WTC11 (cell line): ENCODE measurements around the gene LRCH4. TPM values are rescaled to one million over a fixed set of nuclear protein-coding genes. Genes with fewer than 3 reads are reported as not detected.

Source experiments
- ATAC-seq: fragments of 200-7000 bp; cut with Tn5 transposase; 2 replicates; pipeline ENCODE4 v1.10.0; 2021; ENCODE audit warnings: mild to moderate bottlenecking, moderate library complexity
- CTCF ChIA-PET: fragments of 300-600 bp; sonication (Branson Sonifier 250); formaldehyde crosslinking; loops from one replicate; lab custom pipeline; 2021; ENCODE audit warnings: antibody characterized with exemption; lab: Charles Lee
- POLR2A ChIA-PET: fragments of 350-600 bp; sonication (Branson Sonifier 250); formaldehyde crosslinking; loops from one replicate; lab custom pipeline; 2021; ENCODE audit warnings: antibody characterized with exemption; lab: Charles Lee
- DNase-seq: peaks from one replicate; pipeline ENCODE4 v3.0.0; 2021; ENCODE audit warnings: low spot score
- H3K27ac Mint-ChIP-seq: 2 replicates; pipeline ENCODE4 v1.8.0; 2021; ENCODE audit warnings: mixed read lengths
- H3K27me3 Mint-ChIP-seq: 2 replicates; pipeline ENCODE4 v1.8.0; 2021; ENCODE audit warnings: low read depth, mild to moderate bottlenecking, moderate library complexity, mixed read lengths
- H3K36me3 Mint-ChIP-seq: 2 replicates; pipeline ENCODE4 v1.8.0; 2021; ENCODE audit warnings: mixed read lengths
- H3K4me1 Mint-ChIP-seq: 2 replicates; pipeline ENCODE4 v1.8.0; 2022; ENCODE audit warnings: mixed read lengths
- H3K4me3 Mint-ChIP-seq: 2 replicates; pipeline ENCODE4 v1.8.0; 2021; ENCODE audit warnings: mild to moderate bottlenecking, moderate library complexity, mixed read lengths
- H3K9me3 Mint-ChIP-seq: 2 replicates; pipeline ENCODE4 v1.8.0; 2021; ENCODE audit warnings: mixed read lengths
- CREM ChIP-seq: sonication (generic); formaldehyde crosslinking; IDR thresholded peaks from 2 replicates; pipeline ENCODE4 v1.8.1; 2022; ENCODE audit warnings: mild to moderate bottlenecking, missing genetic modification reagents, moderate library complexity
- ELF4 ChIP-seq: sonication (generic); formaldehyde crosslinking; IDR thresholded peaks from 2 replicates; pipeline ENCODE4 v1.8.1; 2022; ENCODE audit warnings: low read depth, mild to moderate bottlenecking, moderate library complexity, missing genetic modification reagents
- EMX1 ChIP-seq: fragments of 250-450 bp; sonication (Bioruptor Pico); IDR thresholded peaks from 2 replicates; pipeline ENCODE4 v1.8.0; 2021; ENCODE audit warnings: mild to moderate bottlenecking
- FOXP1 ChIP-seq: sonication (generic); formaldehyde crosslinking; IDR thresholded peaks from 2 replicates; pipeline ENCODE4 v1.8.0; 2022; ENCODE audit warnings: missing genetic modification reagents, mild to moderate bottlenecking, moderate library complexity, borderline replicate concordance
- GRHL2 ChIP-seq: fragments of 250-450 bp; sonication (Bioruptor Pico); IDR thresholded peaks from 2 replicates; pipeline ENCODE4 v1.8.0; 2022; ENCODE audit warnings: mild to moderate bottlenecking, moderate library complexity; ENCODE audit not compliant: insufficient replicate concordance, severe bottlenecking
- HMGA2 ChIP-seq: fragments of 250-450 bp; sonication (Bioruptor Pico); IDR thresholded peaks from 2 replicates; pipeline ENCODE4 v1.4.0; 2021; ENCODE audit warnings: mild to moderate bottlenecking, moderate library complexity
- NFYB ChIP-seq: sonication (generic); formaldehyde crosslinking; conservative IDR thresholded peaks from 2 replicates; pipeline ENCODE4 v1.8.0; 2022; ENCODE audit warnings: low read depth, missing genetic modification reagents
- NR2C2 ChIP-seq: sonication (generic); formaldehyde crosslinking; IDR thresholded peaks from 2 replicates; pipeline ENCODE4 v1.8.0; 2022; ENCODE audit warnings: mild to moderate bottlenecking, missing genetic modification reagents
- RELA ChIP-seq: sonication (generic); formaldehyde crosslinking; IDR thresholded peaks from 2 replicates; pipeline ENCODE4 v1.8.1; 2022; ENCODE audit warnings: missing genetic modification reagents, mild to moderate bottlenecking, borderline replicate concordance
- SMAD3 ChIP-seq: sonication (generic); formaldehyde crosslinking; IDR thresholded peaks from 2 replicates; pipeline ENCODE4 v1.8.0; 2022; ENCODE audit warnings: missing genetic modification reagents, mild to moderate bottlenecking, borderline replicate concordance
- ZNF232 ChIP-seq: sonication (generic); formaldehyde crosslinking; IDR thresholded peaks from 2 replicates; pipeline ENCODE4 v1.8.0; 2022; ENCODE audit warnings: mild to moderate bottlenecking, missing genetic modification reagents
- ZNF317 ChIP-seq: sonication (generic); formaldehyde crosslinking; IDR thresholded peaks from 2 replicates; pipeline ENCODE4 v1.8.1; 2023; ENCODE audit warnings: low read depth, mild to moderate bottlenecking, moderate library complexity, missing genetic modification reagents, borderline replicate concordance
- total RNA-seq: library from RNA; stranded (reverse); gene quantifications from 3 replicates; pipeline ENCODE4 v1.2.3, GENCODE V29; 2021
- TF ChIP-seq, protein P1 (sequence below): sonication (generic); formaldehyde crosslinking; IDR thresholded peaks from 2 replicates; pipeline ENCODE4 v1.8.1; 2023; ENCODE audit warnings: mild to moderate bottlenecking, missing genetic modification reagents, moderate library complexity
- TF ChIP-seq, protein P2 (sequence below): fragments of 200-600 bp; IDR thresholded peaks from 2 replicates; pipeline ENCODE4 v1.8.0; 2022; ENCODE audit warnings: antibody characterized with exemption
- TF ChIP-seq, protein P3 (sequence below): fragments of 250-450 bp; sonication (Bioruptor Pico); IDR thresholded peaks from 2 replicates; pipeline ENCODE4 v1.9.0; 2021; ENCODE audit warnings: mild to moderate bottlenecking
- TF ChIP-seq, protein P4 (sequence below): sonication (generic); formaldehyde crosslinking; IDR thresholded peaks from 2 replicates; pipeline ENCODE4 v1.8.0; 2023; ENCODE audit warnings: missing genetic modification reagents, mild to moderate bottlenecking, borderline replicate concordance

The LRCH4 gene
- total RNA-seq, 1 experiment from 2014 or later: 56.7 TPM

DNA sequence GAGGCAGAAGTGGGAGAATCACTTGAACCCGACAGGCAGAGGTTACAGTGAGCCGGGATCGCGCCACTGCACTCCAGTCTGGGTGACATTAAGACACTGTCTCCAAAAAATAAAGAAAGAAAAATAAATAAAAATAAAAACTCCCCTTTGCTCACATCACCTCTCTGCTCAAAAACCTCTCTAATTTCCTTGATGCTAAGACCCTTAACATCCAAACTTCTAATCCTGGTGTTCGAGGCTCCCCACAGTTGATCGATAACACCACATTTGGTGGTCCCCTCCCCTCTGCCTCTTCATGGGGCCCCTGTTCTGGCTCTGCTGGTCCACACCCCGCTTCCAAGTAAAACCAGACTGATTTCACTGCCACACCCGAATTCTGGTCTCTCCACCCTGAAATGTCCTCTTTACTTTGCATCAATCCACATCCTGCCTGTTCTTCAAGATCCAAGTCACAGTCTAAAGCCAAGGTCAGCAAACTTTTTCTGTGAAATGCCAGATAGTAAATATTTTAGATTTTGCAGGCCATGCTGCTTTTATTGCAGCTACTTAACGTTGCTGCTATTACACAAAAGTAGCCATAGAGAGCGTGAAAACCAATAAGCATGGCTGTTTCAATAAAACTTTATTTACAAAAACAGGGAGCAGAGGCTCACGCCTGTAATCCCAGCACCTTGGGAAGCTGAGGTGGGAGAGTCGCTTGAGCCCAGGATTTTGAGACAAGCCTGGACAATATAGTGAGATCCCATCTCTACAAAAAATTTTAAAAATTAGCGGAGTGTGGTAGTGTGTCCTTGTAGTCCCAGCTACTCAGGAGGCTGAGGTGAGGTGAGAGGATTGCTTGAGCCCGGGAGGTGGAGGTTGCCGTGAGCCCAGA is 38.3 kb upstream of the LRCH4 start (continued):
- TF ChIP-seq, protein P1, sequence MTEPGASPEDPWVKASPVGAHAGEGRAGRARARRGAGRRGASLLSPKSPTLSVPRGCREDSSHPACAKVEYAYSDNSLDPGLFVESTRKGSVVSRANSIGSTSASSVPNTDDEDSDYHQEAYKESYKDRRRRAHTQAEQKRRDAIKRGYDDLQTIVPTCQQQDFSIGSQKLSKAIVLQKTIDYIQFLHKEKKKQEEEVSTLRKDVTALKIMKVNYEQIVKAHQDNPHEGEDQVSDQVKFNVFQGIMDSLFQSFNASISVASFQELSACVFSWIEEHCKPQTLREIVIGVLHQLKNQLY (CRISPR knock-in tag): no peak
- no peak for TF ChIP-seq CREM (CRISPR knock-in tag)
- TF ChIP-seq FOXP1 (CRISPR knock-in tag): no peak
- TF ChIP-seq, all 79 proteins: peak for 0

DNA sequence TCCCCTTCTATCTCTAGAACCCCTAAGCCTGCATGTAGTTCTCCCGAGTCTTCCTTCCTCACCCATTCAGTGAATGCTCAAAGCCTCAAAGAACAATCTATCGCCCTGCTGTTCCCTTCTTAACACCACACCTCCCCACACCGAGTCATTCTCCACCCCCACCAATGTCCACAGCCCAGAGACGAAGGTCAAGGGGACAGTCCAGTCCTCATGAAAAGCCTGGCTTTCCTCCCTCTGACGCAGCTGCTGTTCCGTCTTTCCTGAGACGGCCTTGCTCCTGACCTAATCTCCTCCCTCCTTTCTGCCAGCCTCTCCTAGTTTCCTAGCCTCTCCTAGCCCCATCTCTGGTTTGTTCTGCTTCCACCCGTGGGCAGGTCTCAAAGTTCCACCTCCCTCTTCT is 35.6 kb upstream of the LRCH4 start:
- CTCF ChIA-PET: interaction anchor here (1.1 kb wide), 1 partner anchor 13 kb away, joined by 3 read pairs; no protein-coding TSS in a partner anchor
- ATAC-seq (no peak), DNase-seq (no peak)
- POLR2A ChIA-PET: interaction anchor here (0.8 to 2.0 kb wide), 2 partner anchors 9 to 59 kb away, joined by 3 to 5 read pairs; partner anchors contain the start of gene MOSPD3
- Mint-ChIP-seq H3K4me3 (no peak overlapping the region), H3K4me1 (peaks cover 7% of the 10 kb centered on the region; the same call in 1 of the 2 replicates), H3K36me3 (no peaks in the 10 kb centered on the region), H3K9me3 (no peaks in the 10 kb centered on the region), H3K27me3 (peaks cover 20% of the 10 kb centered on the region)
- TF ChIP-seq RELA (CRISPR knock-in tag) (no peak), CREM (CRISPR knock-in tag) (no peak), ELF4 (CRISPR knock-in tag) (no peak)
- TF ChIP-seq, all 79 proteins: peak for 0
- peak overlapping the region; percentile 6; the same call in 1 of the 2 replicates for H3K27ac Mint-ChIP-seq

DNA sequence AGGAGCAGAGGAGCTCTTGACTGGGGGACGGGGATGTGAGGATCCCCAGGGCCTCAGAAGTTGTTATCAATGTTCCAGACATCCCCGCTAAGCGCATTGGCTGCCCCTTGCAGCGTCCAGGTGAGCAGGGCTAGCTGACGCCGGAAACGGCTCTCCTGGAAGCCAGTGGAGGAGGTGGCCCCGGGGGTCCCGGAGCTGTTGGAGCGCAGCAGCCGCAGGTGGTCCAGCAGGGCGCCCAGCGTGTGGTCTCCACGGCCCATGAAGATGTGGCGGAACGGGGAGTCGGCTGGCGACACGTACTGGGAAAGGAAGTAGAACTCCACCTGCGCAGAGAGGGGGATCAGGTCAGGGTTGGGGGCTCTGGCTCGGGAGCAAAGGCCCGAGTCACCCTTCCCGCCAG is 34.9 kb upstream of the LRCH4 start:
- Mint-ChIP-seq H3K27ac (no peak overlapping the region), H3K4me1 (peaks cover 5% of the 10 kb centered on the region; the same call in 1 of the 2 replicates), H3K27me3 (peaks cover 13% of the 10 kb centered on the region), H3K9me3 (no peaks in the 10 kb centered on the region), H3K36me3 (no peaks in the 10 kb centered on the region), H3K4me3 (no peak overlapping the region)
- ChIA-PET POLR2A (interaction anchor here (2.0 kb wide), 1 partner anchor 9 kb away, joined by 5 read pairs; the partner anchor contains the start of gene MOSPD3), CTCF (interaction anchor here (1.1 kb wide), 1 partner anchor 13 kb away, joined by 3 read pairs; no protein-coding TSS in a partner anchor)
- TF ChIP-seq NR2C2 (CRISPR knock-in tag) (no peak), NFYB (no peak), HMGA2 (CRISPR knock-in tag) (no peak), EMX1 (CRISPR knock-in tag) (no peak), ZNF317 (CRISPR knock-in tag) (no peak)
- TF ChIP-seq, protein P2, sequence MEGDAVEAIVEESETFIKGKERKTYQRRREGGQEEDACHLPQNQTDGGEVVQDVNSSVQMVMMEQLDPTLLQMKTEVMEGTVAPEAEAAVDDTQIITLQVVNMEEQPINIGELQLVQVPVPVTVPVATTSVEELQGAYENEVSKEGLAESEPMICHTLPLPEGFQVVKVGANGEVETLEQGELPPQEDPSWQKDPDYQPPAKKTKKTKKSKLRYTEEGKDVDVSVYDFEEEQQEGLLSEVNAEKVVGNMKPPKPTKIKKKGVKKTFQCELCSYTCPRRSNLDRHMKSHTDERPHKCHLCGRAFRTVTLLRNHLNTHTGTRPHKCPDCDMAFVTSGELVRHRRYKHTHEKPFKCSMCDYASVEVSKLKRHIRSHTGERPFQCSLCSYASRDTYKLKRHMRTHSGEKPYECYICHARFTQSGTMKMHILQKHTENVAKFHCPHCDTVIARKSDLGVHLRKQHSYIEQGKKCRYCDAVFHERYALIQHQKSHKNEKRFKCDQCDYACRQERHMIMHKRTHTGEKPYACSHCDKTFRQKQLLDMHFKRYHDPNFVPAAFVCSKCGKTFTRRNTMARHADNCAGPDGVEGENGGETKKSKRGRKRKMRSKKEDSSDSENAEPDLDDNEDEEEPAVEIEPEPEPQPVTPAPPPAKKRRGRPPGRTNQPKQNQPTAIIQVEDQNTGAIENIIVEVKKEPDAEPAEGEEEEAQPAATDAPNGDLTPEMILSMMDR: no peak
- TF ChIP-seq, protein P3, sequence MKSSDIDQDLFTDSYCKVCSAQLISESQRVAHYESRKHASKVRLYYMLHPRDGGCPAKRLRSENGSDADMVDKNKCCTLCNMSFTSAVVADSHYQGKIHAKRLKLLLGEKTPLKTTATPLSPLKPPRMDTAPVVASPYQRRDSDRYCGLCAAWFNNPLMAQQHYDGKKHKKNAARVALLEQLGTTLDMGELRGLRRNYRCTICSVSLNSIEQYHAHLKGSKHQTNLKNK (CRISPR knock-in tag): no peak
- TF ChIP-seq, protein P1 (CRISPR knock-in tag): no peak
- DNase-seq (no peak), ATAC-seq (no peak)

DNA sequence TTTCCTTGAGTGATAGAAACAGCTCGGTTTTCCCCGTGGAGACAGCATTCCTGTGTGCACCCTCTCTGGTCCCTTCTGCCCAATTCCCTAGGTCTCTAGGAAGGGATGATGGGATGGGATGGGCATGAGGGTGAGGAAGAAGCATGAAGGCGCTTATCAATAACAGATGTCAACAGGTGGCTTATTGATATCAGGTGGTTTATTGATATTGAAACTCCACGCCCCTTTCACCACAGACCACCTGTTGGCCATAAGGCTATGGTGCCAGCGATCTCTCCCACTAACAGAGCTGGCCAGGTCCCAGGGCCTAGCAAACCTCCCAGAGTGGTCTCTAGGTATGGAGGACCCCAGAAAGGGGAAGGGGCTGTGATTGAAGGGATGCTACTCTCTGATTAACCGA is 34.3 kb upstream of the LRCH4 start:
- H3K36me3 Mint-ChIP-seq: no peaks in the 10 kb centered on the region
- no peaks in the 10 kb centered on the region for H3K9me3 Mint-ChIP-seq
- H3K27me3 Mint-ChIP-seq: peaks cover 7% of the 10 kb centered on the region
- H3K4me1 Mint-ChIP-seq: peaks cover 4% of the 10 kb centered on the region; the same call in 1 of the 2 replicates
- H3K4me3 Mint-ChIP-seq: no peak overlapping the region
- DNase-seq (no peak), ATAC-seq (no peak)
- ChIA-PET POLR2A (no interaction called here), CTCF (interaction anchor here (1.3 kb wide), 1 partner anchor 13 kb away, joined by 4 read pairs; no protein-coding TSS in a partner anchor)
- no peak overlapping the region for H3K27ac Mint-ChIP-seq
- TF ChIP-seq ZNF317 (CRISPR knock-in tag): no peak
- TF ChIP-seq SMAD3 (CRISPR knock-in tag): no peak
- no peak for TF ChIP-seq ZNF232 (CRISPR knock-in tag)
- TF ChIP-seq, protein P4, sequence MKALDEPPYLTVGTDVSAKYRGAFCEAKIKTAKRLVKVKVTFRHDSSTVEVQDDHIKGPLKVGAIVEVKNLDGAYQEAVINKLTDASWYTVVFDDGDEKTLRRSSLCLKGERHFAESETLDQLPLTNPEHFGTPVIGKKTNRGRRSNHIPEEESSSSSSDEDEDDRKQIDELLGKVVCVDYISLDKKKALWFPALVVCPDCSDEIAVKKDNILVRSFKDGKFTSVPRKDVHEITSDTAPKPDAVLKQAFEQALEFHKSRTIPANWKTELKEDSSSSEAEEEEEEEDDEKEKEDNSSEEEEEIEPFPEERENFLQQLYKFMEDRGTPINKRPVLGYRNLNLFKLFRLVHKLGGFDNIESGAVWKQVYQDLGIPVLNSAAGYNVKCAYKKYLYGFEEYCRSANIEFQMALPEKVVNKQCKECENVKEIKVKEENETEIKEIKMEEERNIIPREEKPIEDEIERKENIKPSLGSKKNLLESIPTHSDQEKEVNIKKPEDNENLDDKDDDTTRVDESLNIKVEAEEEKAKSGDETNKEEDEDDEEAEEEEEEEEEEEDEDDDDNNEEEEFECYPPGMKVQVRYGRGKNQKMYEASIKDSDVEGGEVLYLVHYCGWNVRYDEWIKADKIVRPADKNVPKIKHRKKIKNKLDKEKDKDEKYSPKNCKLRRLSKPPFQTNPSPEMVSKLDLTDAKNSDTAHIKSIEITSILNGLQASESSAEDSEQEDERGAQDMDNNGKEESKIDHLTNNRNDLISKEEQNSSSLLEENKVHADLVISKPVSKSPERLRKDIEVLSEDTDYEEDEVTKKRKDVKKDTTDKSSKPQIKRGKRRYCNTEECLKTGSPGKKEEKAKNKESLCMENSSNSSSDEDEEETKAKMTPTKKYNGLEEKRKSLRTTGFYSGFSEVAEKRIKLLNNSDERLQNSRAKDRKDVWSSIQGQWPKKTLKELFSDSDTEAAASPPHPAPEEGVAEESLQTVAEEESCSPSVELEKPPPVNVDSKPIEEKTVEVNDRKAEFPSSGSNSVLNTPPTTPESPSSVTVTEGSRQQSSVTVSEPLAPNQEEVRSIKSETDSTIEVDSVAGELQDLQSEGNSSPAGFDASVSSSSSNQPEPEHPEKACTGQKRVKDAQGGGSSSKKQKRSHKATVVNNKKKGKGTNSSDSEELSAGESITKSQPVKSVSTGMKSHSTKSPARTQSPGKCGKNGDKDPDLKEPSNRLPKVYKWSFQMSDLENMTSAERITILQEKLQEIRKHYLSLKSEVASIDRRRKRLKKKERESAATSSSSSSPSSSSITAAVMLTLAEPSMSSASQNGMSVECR (CRISPR knock-in tag): no peak
- TF ChIP-seq GRHL2: no peak
- TF ChIP-seq HMGA2 (CRISPR knock-in tag): no peak
